Lower leg skin (tissue), 3 donors: ENCODE results near the gene LRSAM1.

Experiments
- CTCF ChIP-seq, 3 donors: fragments of 450-650 bp; IDR thresholded peaks; one replicate each; pipeline ENCODE4 v1.5.1; 2016; ENCODE audit warnings: antibody characterized with exemption in 3 of 3, mild to moderate bottlenecking in 3 of 3, moderate library complexity in 2 of 3
- POLR2A ChIP-seq, 2 donors: fragments of 450-650 bp; IDR thresholded peaks; one replicate each; pipeline ENCODE4 v1.6.1; 2016 to 2017; ENCODE audit warnings: antibody characterized with exemption in 2 of 2, mild to moderate bottlenecking in 1 of 2, moderate library complexity in 1 of 2

GRCh38 chr9:127428348-127428747 lies 23.0 kb upstream of the LRSAM1 start:
- no peak for TF ChIP-seq CTCF (IDR thresholded peaks at IDR 0.05)
- TF ChIP-seq POLR2A (IDR thresholded peaks at IDR 0.05): no peak
